GM18502 (cell line): Measurements from ENCODE around the gene ARFGAP1.
"Not testable (repeated sequence)": the region's sequence is repeated elsewhere in the genome, so short reads cannot be mapped to it uniquely, and the experiment has no call there.

Experiments used
- ATAC-seq: cut with Tn5 transposase; IDR thresholded peaks from one replicate; pipeline ENCODE4 v1.9.1; 2021; ENCODE audit warnings: mild to moderate bottlenecking; ENCODE audit not compliant: unreplicated experiment, poor library complexity

The ARFGAP1 gene

DNA sequence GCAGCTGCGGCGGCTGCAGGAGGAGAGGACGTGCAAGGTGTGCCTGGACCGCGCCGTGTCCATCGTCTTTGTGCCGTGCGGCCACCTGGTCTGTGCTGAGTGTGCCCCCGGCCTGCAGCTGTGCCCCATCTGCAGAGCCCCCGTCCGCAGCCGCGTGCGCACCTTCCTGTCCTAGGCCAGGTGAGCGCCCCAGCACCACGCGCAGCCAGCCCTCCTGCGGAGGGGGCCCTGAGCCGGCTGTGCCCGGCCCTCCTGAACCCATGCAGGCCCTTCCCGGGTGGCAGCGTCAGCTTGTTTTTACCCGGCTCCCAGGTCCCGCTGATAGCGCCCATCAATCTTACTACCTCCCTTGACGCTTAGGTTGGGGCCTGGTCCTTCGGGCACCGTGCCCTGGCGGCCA, 33.2 kb upstream of the ARFGAP1 start:
- ATAC-seq, result no peak

GRCh38 chr20:63240004-63240403, 32.6 kb upstream of the ARFGAP1 start:
- ATAC-seq, result no peak

GRCh38 chr20:63241272-63241671, 31.3 kb upstream of the ARFGAP1 start:
- ATAC-seq, result no peak

DNA sequence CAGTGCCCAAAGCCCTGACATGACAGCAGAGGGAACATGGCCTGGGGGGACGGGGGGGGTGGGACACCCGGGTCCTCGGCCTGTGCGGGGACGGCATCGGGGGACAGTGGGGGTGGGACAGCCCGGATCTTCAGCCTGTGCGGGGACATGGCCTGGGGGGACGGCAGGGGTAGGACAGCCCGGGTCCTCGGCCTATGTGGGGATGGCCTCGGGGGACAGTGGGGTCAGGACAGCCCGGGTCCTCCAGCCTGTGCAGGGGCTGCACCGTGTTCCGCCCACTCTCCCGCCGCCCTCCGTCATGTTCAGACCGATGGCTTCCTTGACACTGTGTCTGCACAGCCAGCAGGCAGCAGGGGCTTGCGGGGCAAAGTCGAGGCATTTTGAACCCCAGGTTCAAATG, 29.9 kb upstream of the ARFGAP1 start:
- ATAC-seq, result no peak

GRCh38 chr20:63243604-63244247, 28.9 kb upstream of the ARFGAP1 start:
- no peak for ATAC-seq

DNA sequence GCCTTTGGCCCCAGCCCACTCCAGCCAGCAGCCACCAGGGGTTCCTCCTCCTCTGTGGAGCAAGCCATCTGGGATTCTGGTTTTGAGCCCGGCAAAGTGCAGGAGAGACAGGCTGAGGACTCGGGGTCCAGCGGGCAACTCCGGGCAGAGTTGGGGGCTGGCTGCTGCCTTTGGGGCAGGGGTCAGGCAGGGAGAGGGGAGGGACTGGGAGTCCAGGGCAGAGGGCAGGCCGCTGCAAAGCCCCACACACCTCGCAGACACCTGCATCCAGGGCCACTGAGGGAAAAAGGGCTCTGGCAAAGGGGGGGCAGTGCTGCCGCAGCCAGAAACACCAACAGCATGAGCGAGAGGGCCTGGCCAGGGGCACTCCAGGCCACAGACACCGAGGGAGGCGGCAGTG, 28.1 kb upstream of the ARFGAP1 start:
- no peak for ATAC-seq

- ATAC-seq, result no peak
These were observed 25.9 kb upstream of the ARFGAP1 start for GRCh38 chr20:63246490-63247288.

DNA sequence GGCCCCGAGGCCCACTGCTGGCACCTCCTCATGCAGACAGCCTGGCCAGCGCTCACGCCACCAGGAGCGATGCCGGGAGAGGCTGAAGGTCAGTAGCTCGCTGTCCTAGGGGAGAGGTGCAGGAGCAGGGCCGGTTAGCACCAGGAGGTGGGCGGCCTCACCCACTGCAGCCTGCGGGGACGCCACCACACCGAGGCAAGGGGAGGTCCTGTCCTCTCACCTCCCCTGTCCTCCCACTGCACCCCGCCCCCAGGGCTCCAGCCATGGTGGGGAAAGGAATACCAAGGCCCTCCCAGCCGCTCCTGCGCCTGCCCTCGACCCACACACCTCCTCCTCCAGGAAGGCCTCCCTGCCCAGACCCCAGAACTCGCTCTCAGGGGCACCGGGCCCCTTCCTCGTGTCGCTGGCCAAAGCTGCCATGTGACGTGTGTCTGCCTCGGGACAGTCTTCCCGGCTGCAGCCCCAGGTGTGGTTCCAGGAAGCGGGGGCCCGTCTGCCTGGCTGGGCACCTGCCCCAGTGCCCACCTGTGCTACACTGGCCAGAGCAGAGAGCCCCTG, 24.9 kb upstream of the ARFGAP1 start:
- no peak for ATAC-seq

DNA sequence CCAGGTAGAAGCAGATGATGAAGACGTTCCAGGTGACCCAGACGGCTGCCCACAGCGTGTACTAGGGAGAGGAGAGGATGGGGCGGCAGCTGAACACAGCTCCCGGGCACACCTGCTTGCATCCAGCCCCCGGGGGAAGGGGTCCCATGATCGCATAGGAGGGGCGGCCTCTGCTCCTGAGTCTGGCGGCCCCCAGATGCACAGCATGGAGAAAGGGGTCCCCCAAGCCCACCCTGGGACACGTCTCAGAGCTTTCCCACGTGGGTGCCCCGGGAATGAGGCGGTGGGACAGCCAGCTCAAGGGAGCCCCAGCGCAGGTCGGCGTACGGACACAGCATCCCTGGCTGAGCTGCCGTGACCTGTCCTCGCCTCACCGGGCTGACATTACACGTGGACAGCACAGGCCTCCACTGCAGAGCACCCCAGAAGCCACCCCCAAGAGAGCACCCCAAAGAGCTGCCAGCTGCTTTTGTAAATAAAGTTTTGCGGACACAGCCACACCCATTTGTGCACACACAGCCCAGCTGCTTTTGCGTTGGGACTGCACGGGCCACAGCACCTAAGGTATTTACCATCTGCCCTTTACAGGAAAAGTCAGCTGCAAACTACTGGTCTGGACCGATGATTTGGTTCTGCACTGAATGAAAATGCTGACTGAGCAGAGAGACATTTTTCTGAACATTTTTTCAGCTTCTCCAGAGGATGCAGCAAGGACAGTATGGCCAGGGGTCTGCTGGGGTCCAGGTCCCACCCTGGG, 23.6 kb upstream of the ARFGAP1 start:
- ATAC-seq, result no peak

GRCh38 chr20:63249891-63250290, 22.7 kb upstream of the ARFGAP1 start:
- no peak for ATAC-seq

GRCh38 chr20:63251350-63251749, 21.3 kb upstream of the ARFGAP1 start:
- ATAC-seq, result not testable (repeated sequence)

GRCh38 chr20:63252284-63252711, 20.3 kb upstream of the ARFGAP1 start:
- no peak for ATAC-seq

DNA sequence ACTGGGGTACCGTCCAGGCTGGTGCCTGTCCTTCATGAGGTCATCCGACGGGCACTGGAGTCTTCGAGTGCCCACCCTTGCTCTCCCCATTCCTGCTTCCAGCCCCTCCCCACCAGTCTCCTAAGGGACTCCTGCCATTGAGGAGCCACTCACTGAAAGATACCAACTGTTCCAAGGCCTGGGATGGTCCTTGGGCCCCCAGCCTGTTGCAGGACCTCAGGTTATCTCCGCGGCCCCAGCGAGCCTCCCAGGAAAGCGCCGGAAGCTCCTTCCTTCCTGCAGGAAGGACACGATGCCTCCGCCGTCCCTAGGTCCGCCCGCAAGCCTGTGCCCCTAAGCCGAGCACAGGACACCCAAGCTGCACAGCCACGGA, 19.6 kb upstream of the ARFGAP1 start:
- no peak for ATAC-seq

DNA sequence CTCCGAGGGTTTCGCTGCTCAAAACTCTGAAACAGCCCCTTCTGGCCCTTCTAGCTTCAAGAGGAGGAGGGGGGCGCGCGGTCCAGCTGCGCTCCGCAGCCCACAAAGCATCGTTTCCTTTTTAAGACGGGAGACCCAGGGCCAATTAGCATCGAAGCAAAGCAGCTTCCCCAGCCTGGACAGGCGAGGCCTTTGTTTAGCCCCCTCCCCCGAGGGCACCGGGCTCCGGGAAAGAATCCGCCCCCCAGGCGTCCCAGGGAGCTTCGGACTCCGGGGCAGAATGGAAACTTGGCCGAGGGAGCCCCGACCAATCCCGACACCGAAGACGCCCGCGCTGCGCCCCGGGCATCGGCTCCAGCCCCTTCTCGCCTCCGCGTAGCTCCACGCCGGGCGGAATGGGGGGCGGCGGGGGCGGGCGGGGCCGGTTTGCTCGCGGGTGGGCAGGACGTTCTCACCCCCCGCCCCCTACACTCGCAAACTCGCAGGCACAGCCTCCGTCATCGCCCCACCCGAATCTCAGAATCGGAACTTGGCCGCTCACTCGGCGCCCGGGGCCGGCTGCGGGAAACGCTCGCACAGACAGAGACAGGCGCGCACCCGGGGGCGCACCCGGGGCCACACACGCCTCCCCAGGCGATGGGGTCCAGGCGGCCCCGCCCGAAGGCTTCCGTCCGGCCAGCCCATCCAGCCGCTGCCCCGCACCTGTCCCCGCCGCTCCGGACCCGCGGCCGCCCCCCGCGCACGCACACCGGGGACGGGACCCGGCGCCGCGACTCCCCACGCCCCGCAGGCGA, 19.0 kb upstream of the ARFGAP1 start:
- ATAC-seq, result no peak

GRCh38 chr20:63254232-63254605, 18.4 kb upstream of the ARFGAP1 start, which contains the start of gene NKAIN4:
NKAIN4 (minus strand) TSS chr20:63254463; CDS start chr20:63254450, 13 bp downstream.
- no peak for ATAC-seq

DNA sequence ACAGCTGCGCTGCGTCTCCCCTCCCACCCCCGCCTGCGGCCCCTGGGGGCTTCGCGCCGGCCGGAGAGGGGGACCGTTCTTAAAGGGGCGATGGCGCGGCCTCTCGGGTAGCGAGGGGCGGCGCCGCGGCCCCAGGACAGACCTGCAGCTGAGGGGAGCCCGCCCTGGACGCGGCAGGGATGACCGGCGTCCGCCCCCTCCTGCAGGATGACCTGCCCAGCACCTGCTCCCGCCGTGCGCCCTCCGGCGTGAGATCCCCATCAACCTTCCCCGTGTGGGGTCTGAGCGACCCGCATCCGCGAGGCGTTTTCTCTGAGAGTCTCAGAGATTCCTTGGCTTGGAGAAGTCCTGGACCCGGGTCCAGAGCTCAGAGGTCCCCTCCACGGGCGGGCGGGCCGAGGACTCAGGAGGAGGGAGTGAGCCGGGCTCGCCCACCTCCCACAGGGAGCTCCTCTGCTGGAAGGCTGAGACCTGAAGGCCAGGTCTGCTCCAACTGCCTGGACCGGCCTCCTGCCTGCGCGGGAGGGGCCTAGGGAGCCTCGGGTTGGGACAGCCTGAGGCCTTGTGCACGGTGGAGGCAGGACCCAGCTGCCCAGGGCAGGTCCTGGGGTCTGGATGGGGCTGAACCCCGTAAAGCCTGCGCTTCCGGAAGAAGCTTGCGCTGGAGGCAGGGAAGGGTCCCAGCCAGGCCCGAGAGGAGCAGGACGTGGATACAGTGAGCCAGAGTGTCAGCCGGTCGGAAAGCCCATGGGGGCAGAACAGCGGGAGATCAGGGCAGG, 17.8 kb upstream of the ARFGAP1 start:
- no peak for ATAC-seq

DNA sequence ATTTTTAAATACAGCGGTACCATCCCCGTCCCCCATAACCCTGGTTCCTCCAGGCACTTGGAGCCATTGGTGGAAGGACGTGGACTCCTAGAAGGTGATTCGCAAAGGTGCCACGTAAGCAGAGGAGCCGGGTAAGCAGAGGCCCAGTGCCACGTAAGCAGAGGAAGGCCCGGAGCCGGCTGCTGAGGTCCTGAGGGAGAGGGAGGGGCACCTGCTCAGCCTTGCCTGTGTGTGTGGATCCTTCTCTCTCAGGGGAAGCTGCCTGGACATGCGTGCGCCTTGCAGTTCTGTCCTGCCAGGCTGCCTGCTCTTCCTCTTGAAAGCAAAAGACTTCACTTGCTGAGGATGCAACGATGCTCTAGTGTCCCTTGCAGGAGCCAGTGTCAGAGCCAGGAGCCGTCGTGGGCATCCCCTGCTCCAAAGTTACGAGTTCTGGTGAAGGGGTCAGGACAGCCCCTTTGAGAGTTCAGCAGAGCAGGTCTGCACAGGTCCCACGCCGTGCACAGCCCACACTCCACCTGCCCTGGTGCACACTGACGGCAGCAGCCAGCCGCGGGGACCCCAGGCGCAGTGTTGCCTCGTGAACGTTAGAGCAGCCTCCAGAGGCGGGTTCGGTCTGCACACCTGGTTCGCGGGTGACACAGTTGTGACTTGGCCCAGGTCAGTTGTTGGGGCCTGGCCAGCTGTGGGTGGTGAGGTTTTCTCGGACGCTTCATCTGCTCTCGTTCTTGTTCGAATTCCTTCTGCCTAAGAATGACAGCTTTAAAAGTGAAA, 16.5 kb upstream of the ARFGAP1 start:
- ATAC-seq, result no peak

GRCh38 chr20:63256954-63257353, 15.7 kb upstream of the ARFGAP1 start:
- ATAC-seq, result no peak

DNA sequence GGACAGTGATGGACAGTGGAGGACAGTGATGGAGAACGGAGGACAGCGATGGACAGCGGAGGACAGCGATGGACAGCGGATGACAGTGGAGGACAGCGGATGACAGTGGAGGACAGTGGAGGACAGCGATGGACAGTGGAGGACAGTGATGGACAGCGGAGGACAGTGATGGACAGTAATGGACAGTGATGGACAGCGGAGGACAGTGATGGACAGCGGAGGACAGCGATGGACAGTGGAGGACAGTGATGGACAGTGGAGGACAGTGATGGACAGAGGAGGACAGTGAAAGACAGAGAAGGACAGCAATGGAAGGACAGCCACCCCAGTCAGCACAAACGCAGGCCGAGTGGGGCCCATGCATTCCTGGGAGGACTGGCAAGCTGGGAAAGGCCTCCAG, 15.0 kb upstream of the ARFGAP1 start:
- no peak for ATAC-seq
